Coronary artery (tissue), 2 donors: ENCODE results near the gene NLRP6.
"Not testable (repeated sequence)": the region's sequence is repeated elsewhere in the genome, so short reads cannot be mapped to it uniquely, and the experiment has no call there.

ENCODE experiments used
- DNase-seq: peaks from one replicate; pipeline ENCODE4 v3.0.0-alpha.2; 2017; ENCODE audit warnings: low spot score
- H3K27ac ChIP-seq, 2 donors: fragments of 200-600 bp; sonication (generic); one replicate each; pipeline ENCODE4 v1.5.1; 2016 to 2019
- H3K4me3 ChIP-seq: fragments of 200-600 bp; sonication (generic); 2 replicates; pipeline ENCODE4 v1.5.1; 2016; ENCODE audit warnings: mild to moderate bottlenecking, moderate library complexity
- TF ChIP-seq, protein P1 (sequence below): fragments of 200-600 bp; sonication (generic); IDR thresholded peaks from one replicate; pipeline ENCODE4 v1.5.1; 2019; ENCODE audit warnings: antibody characterized with exemption

The NLRP6 gene

DNA sequence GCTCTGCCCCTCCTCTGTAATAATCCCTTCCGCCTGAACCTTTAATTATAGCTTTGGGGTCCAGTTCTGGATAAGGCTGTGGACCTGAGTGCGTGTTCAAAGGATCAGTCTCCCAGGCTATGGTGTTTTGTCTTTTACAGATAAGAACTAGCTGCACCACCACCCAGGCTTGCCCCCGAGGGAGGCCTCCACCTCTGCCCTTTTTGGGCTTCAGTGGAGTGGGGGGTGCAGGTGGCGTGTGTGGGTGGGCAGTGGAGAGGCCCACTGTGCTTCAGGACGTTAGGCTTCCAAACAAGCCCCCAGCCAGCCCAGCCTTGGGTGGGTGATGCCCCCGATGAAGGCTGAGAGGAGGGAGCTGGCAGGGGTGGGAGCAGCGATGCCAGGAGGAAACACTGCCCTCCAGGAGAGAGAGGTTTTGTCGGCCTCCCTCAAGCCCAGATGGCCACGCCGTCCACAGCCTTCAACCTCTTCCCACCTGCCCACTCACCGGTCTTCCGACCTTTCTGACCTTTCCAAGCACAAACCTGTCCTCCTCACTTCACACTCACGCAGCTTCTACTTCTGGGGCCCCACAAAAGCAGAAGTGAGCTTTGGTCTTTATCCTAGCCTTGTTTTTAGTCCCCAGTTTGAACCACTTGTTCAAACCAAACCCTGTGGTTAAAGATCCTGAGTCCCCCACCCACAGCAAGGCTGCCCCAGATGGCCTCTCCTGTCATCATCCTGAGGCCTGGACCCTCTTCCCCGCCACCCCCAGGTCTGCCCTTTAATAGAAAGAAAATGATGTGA is 21.1 kb upstream of the NLRP6 start:
- no peak overlapping the region for H3K27ac ChIP-seq
- TF ChIP-seq, protein P1, sequence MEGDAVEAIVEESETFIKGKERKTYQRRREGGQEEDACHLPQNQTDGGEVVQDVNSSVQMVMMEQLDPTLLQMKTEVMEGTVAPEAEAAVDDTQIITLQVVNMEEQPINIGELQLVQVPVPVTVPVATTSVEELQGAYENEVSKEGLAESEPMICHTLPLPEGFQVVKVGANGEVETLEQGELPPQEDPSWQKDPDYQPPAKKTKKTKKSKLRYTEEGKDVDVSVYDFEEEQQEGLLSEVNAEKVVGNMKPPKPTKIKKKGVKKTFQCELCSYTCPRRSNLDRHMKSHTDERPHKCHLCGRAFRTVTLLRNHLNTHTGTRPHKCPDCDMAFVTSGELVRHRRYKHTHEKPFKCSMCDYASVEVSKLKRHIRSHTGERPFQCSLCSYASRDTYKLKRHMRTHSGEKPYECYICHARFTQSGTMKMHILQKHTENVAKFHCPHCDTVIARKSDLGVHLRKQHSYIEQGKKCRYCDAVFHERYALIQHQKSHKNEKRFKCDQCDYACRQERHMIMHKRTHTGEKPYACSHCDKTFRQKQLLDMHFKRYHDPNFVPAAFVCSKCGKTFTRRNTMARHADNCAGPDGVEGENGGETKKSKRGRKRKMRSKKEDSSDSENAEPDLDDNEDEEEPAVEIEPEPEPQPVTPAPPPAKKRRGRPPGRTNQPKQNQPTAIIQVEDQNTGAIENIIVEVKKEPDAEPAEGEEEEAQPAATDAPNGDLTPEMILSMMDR: no peak
- H3K4me3 ChIP-seq: no peak overlapping the region
- no peak for DNase-seq

DNA sequence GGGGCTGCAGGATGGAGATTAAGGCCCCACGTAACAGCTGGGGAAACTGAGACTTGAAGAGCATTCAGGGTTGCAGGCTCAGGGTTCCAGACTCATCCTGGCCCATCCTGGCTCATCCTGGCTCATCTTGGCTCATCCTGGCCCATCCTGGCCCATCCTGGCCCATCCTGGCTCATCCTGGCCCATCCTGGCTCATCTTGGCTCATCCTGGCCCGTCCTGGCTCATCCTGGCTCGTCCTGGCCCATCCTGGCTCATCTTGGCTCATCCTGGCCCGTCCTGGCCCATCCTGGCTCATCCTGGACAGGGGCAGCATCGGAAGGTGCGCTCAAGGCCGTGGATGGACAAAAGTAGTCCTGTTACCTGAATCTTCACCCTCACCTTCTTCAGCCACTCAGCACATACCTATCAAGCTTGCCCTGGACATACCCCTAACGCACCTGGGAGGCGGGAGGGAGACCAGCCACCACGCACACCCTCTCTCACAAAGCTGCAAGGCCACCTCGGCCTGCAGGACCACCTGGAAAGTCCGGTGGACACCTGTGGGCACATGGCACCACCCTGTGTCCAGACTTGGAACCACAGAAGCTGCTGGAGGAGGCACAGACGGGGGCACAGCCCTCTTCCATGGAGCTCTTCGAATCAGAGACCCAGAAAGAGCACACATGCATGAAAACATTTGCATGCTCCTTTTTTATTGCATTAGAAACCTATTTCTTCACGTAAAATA is 20.3 kb upstream of the NLRP6 start:
- no peak overlapping the region for H3K4me3 ChIP-seq
- H3K27ac ChIP-seq: no peak overlapping the region
- TF ChIP-seq, protein P1: no peak
- no peak for DNase-seq

DNA sequence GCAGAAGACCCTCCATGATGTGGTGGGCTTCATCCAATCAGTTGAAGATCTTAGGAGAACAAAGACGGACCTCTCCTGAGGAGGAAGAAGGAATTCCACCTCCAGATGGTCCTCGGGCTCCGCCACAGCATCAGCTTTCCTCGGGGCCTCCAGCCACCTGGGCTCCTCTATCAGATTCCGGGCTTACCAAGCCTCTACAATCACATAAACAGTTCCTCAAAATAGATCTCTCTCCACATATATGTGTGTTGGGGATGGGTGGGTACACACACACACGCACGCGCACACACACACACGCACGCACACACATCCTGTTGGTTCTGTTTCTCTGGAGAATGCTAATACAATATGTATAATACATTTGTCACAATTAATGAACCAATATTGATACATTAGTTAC is 18.8 kb upstream of the NLRP6 start:
- DNase-seq: no peak
- H3K27ac ChIP-seq: no peak overlapping the region
- no peak overlapping the region for H3K4me3 ChIP-seq
- TF ChIP-seq, protein P1: no peak

DNA sequence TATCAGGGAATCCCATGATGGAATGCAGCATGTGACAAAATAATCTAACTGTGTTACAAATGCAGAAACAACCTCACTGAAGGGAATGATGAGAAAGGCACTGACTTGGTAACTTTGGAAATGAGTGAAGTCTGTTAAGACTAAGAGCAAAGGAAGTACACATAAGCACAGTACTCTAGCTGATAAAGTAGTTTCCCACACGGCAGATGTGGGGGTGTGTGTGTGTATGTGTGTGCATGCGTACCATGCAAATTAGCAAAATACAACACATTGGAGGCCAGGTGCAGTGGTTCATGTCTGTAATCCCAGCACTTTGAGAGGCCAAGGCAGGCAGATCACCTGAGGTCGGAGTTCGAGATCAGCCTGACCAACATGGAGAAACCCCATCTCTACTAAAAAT is 16.6 kb upstream of the NLRP6 start:
- Histone ChIP-seq H3K27ac (no peak overlapping the region), H3K4me3 (no peak overlapping the region)
- TF ChIP-seq, protein P1: no peak
- no peak for DNase-seq

DNA sequence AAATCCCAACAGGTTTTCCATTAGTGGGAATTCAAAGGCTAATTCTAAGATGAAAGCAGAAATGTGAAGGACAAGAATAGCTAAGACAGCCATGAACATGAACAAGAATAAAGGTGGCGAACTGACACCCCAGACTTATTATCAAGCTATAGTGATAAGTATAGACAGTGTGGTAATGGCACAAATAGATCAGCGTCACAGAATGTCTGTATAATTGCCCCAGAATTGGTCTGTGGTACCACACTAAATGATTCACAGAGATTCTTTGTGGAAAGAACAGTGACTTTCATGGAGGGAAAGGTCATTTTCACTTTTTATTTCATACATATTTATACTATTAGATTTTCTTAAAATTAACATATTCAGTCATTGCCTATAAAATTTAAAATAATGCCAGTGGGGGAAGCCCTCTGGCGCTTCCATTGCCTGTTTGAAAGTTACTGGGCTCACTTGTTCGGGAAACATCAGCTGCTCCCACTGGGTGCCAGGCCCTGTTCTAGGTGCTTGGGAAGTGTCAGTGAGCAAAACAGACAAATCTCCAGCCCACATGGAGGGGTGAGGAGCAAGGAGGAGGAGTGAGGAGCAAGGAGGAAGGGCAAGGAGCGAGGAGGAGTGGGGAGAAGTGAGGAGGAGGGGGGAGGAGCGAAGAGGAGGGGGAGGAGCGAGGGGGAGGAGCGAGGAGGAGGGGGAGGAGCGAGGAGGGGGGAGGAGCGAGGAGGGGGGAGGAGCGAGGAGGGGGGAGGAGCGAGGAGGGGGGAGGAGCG is 11.3 kb upstream of the NLRP6 start:
- no peak overlapping the region for H3K4me3 ChIP-seq
- no peak for DNase-seq
- TF ChIP-seq, protein P1: no peak
- no peak overlapping the region for H3K27ac ChIP-seq

DNA sequence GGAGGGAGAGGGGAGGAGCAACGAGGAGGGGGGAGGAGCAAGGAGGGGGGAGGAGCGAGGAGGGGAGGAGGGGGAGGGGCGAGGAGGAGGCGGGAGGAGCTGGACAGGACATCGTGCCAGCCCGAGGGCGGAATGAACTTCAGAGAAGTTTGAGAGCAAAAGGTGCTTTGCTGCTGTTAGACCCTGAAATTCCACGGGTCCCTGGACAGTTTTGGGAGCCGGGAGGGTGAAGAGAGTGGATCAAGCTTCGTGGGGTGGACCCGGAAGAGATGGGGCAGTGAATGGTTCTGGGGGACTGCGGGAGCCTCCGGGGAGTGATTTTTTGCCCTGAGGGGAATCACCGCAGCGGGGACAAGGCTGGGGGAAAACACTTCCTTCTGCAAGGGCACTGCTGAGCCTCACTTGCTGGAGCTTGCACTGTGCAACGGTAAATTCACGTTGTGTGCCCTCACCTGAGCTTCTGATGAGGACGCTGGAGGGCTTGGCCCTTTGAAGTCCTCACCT is 10.7 kb upstream of the NLRP6 start:
- H3K27ac ChIP-seq: peak overlapping the region; percentile 42 to 83
- TF ChIP-seq, protein P1: no peak
- H3K4me3 ChIP-seq: peak overlapping the region; percentile 61
- no peak for DNase-seq

DNA sequence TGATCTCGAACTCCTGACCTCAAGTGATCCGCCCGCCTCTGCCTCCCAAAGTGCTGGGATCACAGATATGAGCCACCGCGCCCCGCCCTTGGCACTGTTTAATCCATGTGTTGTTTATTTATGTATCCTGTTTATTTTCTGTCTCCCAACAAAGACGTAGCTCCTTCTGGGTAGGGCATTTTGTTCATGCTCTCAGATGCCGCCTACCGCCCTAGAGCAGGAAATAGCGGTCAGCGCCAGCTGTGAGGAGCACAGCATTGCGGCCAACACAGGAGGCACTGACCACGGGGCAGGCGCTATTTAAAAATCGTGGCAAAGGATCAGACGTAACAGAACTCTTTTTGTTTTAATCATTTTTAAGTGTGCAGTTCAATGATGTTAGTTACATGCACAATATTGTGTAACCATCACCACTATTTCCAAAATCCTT is 9.5 kb upstream of the NLRP6 start:
- DNase-seq: not testable (repeated sequence)
- Histone ChIP-seq H3K27ac (peak overlapping the region in 1 of 2 donors; percentile 83), H3K4me3 (peak overlapping the region; percentile 61)
